ENCODE data around the gene FAM222B.
"Not testable (repeated sequence)": the region's sequence is repeated elsewhere in the genome, so short reads cannot be mapped to it uniquely, and the experiment has no call there.

The FAM222B gene

GRCh38 chr17:28734712-28735241 is 107.8 kb downstream of the FAM222B start:
- DNase-seq (ENCODE audit: low read depth in 2 of 3, low spot score in 1 of 3): no peak

GRCh38 chr17:28733346-28733745 is 109.2 kb downstream of the FAM222B start:
- no peak for DNase-seq (ENCODE audit: low read depth in 2 of 3, low spot score in 1 of 3)

GRCh38 chr17:28729950-28730330 is 112.7 kb downstream of the FAM222B start:
- DNase-seq (ENCODE audit: low read depth in 2 of 3, low spot score in 1 of 3): no peak

- DNase-seq (ENCODE audit: low read depth in 2 of 3, low spot score in 1 of 3): peak; percentile 97 to 99 (median 97)
Measured at GRCh38 chr17:28728364-28729200, 114.0 kb downstream of the FAM222B start, which contains the start of gene NEK8. TSS of gene NEK8 (plus strand) at chr17:28728788. CDS start at chr17:28728814, 26 bp downstream.

- peak; percentile 89 to 98 (median 90) for DNase-seq (ENCODE audit: low read depth in 2 of 3, low spot score in 1 of 3)
Measured at GRCh38 chr17:28726627-28727491, 115.7 kb downstream of the FAM222B start.

- peak in 2 of 3 donors; percentile 65 to 74 for DNase-seq (ENCODE audit: low read depth in 2 of 3, low spot score in 1 of 3)
Measured at GRCh38 chr17:28726226-28726626, 116.4 kb downstream of the FAM222B start, which contains the start of gene TLCD1. TSS of gene TLCD1 (minus strand) at chr17:28726233. CDS start at chr17:28726097, 136 bp downstream.

GRCh38 chr17:28725660-28726225 is 116.8 kb downstream of the FAM222B start:
- peak in 2 of 3 donors; percentile 43 to 69 for DNase-seq (ENCODE audit: low read depth in 2 of 3, low spot score in 1 of 3)

- DNase-seq (ENCODE audit: low read depth in 2 of 3, low spot score in 1 of 3): peak in 2 of 3 donors; percentile 31 to 37
Measured at GRCh38 chr17:28725166-28725659, 117.4 kb downstream of the FAM222B start.

GRCh38 chr17:28724500-28725165 is 118.0 kb downstream of the FAM222B start:
- DNase-seq (ENCODE audit: low read depth in 2 of 3, low spot score in 1 of 3): no peak

GRCh38 chr17:28723836-28724499 is 118.6 kb downstream of the FAM222B start:
- not testable (repeated sequence) for DNase-seq (ENCODE audit: low read depth in 2 of 3, low spot score in 1 of 3)

GRCh38 chr17:28723159-28723835 is 119.3 kb downstream of the FAM222B start:
- no peak for DNase-seq (ENCODE audit: low read depth in 2 of 3, low spot score in 1 of 3)

GRCh38 chr17:28722417-28723158 is 120.0 kb downstream of the FAM222B start:
- DNase-seq (ENCODE audit: low read depth in 2 of 3, low spot score in 1 of 3): no peak

- DNase-seq (ENCODE audit: low read depth in 2 of 3, low spot score in 1 of 3): not testable (repeated sequence)
Measured at GRCh38 chr17:28720997-28721329, 121.6 kb downstream of the FAM222B start.

- peak in 1 of 3 donors; percentile 37 for DNase-seq (ENCODE audit: low read depth in 2 of 3, low spot score in 1 of 3)
Measured at GRCh38 chr17:28720247-28720996, 122.2 kb downstream of the FAM222B start.

GRCh38 chr17:28719021-28719433 is 123.6 kb downstream of the FAM222B start:
- DNase-seq (ENCODE audit: low read depth in 2 of 3, low spot score in 1 of 3): no peak

GRCh38 chr17:28718333-28719020 is 124.1 kb downstream of the FAM222B start:
- DNase-seq (ENCODE audit: low read depth in 2 of 3, low spot score in 1 of 3): no peak

GRCh38 chr17:28717578-28718332 is 124.8 kb downstream of the FAM222B start, which contains the start of gene RAB34:
TSS of gene RAB34 (minus strand) at chr17:28717868. CDS start at chr17:28717266, 602 bp downstream.
- no peak for DNase-seq (ENCODE audit: low read depth in 2 of 3, low spot score in 1 of 3)

Data from stimulated activated CD4-positive, alpha-beta T cell treated with anti-CD3 and anti-CD28 coated beads, Interleukin-12 subunit alpha, Interleukin-12 subunit beta, amount 100 ng/mL, for 48 hours (primary cell).